Astrocyte (in vitro differentiated cells and primary cell): ENCODE results near the gene ULK2. TPM values are rescaled to one million over a fixed set of nuclear protein-coding genes. Genes with fewer than 3 reads are reported as not detected.

Experiments
- DNase-seq: peaks from one replicate; pipeline ENCODE4 v3.0.0-alpha.2; 2010; ENCODE audit warnings: low read depth
- FAIRE-seq: peaks from 2 replicates; lab custom pipeline; 2011; peaks lifted over from hg19 to GRCh38; lab: Jason Lieb, UNC
- H2AFZ ChIP-seq: 2 replicates; pipeline ENCODE4 v1.6.0; 2012; ENCODE audit warnings: low read depth, low read length, inconsistent platforms
- H3K27ac ChIP-seq: 2 replicates; pipeline ENCODE4 v1.5.1; 2011; ENCODE audit warnings: low read depth, low read length, inconsistent platforms
- H3K27me3 ChIP-seq: 2 replicates; pipeline ENCODE4 v1.6.0; 2011; ENCODE audit warnings: low read length, inconsistent platforms; ENCODE audit not compliant: insufficient read depth
- H3K36me3 ChIP-seq: 2 replicates; pipeline ENCODE4 v1.5.1; 2011; ENCODE audit warnings: low read length, inconsistent platforms; ENCODE audit not compliant: insufficient read depth
- H3K4me1 ChIP-seq: 2 replicates; pipeline ENCODE4 v1.5.1; 2011; ENCODE audit warnings: low read length, inconsistent platforms; ENCODE audit not compliant: insufficient read depth
- H3K4me2 ChIP-seq: 2 replicates; pipeline ENCODE4 v1.6.0; 2012; ENCODE audit warnings: low read length, inconsistent platforms
- H3K4me3 ChIP-seq: 2 replicates; pipeline ENCODE4 v1.5.1; 2011; ENCODE audit warnings: low read depth, mild to moderate bottlenecking, low read length, inconsistent platforms; ENCODE audit not compliant: insufficient read depth
- H3K79me2 ChIP-seq: 2 replicates; pipeline ENCODE4 v1.6.0; 2012; ENCODE audit warnings: mild to moderate bottlenecking, low read length, inconsistent platforms; ENCODE audit not compliant: insufficient read depth
- H3K9ac ChIP-seq: 2 replicates; pipeline ENCODE4 v1.6.0; 2012; ENCODE audit warnings: mild to moderate bottlenecking, low read length, inconsistent platforms
- H3K9me3 ChIP-seq: 2 replicates; pipeline ENCODE4 v1.5.1; 2012; ENCODE audit warnings: low read depth, mild to moderate bottlenecking, low read length, inconsistent platforms; ENCODE audit not compliant: insufficient read depth
- H4K20me1 ChIP-seq: 2 replicates; pipeline ENCODE4 v1.6.0; 2012; ENCODE audit warnings: low read length, inconsistent platforms; ENCODE audit not compliant: insufficient read depth
- H3K27ac Mint-ChIP-seq: one replicate; pipeline ENCODE4 v1.8.0; 2021; ENCODE audit warnings: mild to moderate bottlenecking, mixed read lengths; ENCODE audit not compliant: unreplicated experiment
- H3K27me3 Mint-ChIP-seq: one replicate; pipeline ENCODE4 v1.8.0; 2021; ENCODE audit warnings: low read depth, mixed read lengths; ENCODE audit not compliant: unreplicated experiment
- H3K36me3 Mint-ChIP-seq: one replicate; pipeline ENCODE4 v1.8.0; 2021; ENCODE audit warnings: low read depth, mixed read lengths; ENCODE audit not compliant: unreplicated experiment
- H3K4me1 Mint-ChIP-seq: one replicate; pipeline ENCODE4 v1.8.0; 2021; ENCODE audit warnings: low read depth, mixed read lengths; ENCODE audit not compliant: unreplicated experiment
- H3K4me3 Mint-ChIP-seq: one replicate; pipeline ENCODE4 v1.8.0; 2021; ENCODE audit warnings: mild to moderate bottlenecking, moderate library complexity, mixed read lengths; ENCODE audit not compliant: unreplicated experiment
- H3K9me3 Mint-ChIP-seq: one replicate; pipeline ENCODE4 v1.8.0; 2021; ENCODE audit warnings: mild to moderate bottlenecking, mixed read lengths; ENCODE audit not compliant: unreplicated experiment
- CTCF ChIP-seq: IDR thresholded peaks from 2 replicates; pipeline ENCODE4 v1.5.1; 2011; ENCODE audit warnings: low read depth, mild to moderate bottlenecking, inconsistent platforms, low read length, moderate library complexity; ENCODE audit not compliant: insufficient read depth
- EZH2 ChIP-seq: IDR thresholded peaks from 2 replicates; pipeline ENCODE4 v1.6.1; 2012; ENCODE audit warnings: mild to moderate bottlenecking, low read length, inconsistent platforms; ENCODE audit not compliant: insufficient read depth
- total RNA-seq: library from RNA; stranded (reverse); gene quantifications from 2 replicates; pipeline ENCODE4 v1.2.1, GENCODE V29; 2021

ULK2 gene
- total RNA-seq, 1 donor from 2014 or later = 10.8 TPM

GRCh38 chr17:19781488-19782458, 86.0 kb downstream of the ULK2 start:
- Histone ChIP-seq H4K20me1 (no peaks in the 10 kb centered on the region), H3K27ac (no peak overlapping the region), H3K27me3 (no peaks in the 10 kb centered on the region), H3K9me3 (no peaks in the 10 kb centered on the region), H3K9ac (no peak overlapping the region), H3K4me1 (no peaks in the 10 kb centered on the region), H3K4me2 (no peak overlapping the region), H3K79me2 (no peaks in the 10 kb centered on the region), H3K36me3 (no peaks in the 10 kb centered on the region), H3K4me3 (no peak overlapping the region), H2AFZ (no peak overlapping the region)
- FAIRE-seq (no peak), DNase-seq (no peak)
- H3K36me3 Mint-ChIP-seq = peaks cover 5% of the 10 kb centered on the region
- no peak overlapping the region for H3K27ac Mint-ChIP-seq
- no peaks in the 10 kb centered on the region for H3K9me3 Mint-ChIP-seq
- H3K4me3 Mint-ChIP-seq = no peak overlapping the region
- no peaks in the 10 kb centered on the region for H3K27me3 Mint-ChIP-seq
- TF ChIP-seq CTCF = no peak
- TF ChIP-seq EZH2 = no peak
- no peaks in the 10 kb centered on the region for H3K4me1 Mint-ChIP-seq

- no peaks in the 10 kb centered on the region for H3K79me2 ChIP-seq
- TF ChIP-seq EZH2 (no peak), CTCF (no peak)
- no peak overlapping the region for H3K9ac ChIP-seq
- no peaks in the 10 kb centered on the region for H3K9me3 ChIP-seq
- no peak overlapping the region for H3K4me3 ChIP-seq
- Mint-ChIP-seq H3K27ac (no peak overlapping the region), H3K4me1 (no peaks in the 10 kb centered on the region), H3K4me3 (no peak overlapping the region), H3K36me3 (peaks cover 7% of the 10 kb centered on the region), H3K9me3 (no peaks in the 10 kb centered on the region), H3K27me3 (no peaks in the 10 kb centered on the region)
- H3K27me3 ChIP-seq = no peaks in the 10 kb centered on the region
- no peak overlapping the region for H2AFZ ChIP-seq
- DNase-seq (no peak), FAIRE-seq (no peak)
- no peak overlapping the region for H3K4me2 ChIP-seq
- H4K20me1 ChIP-seq = no peaks in the 10 kb centered on the region
- no peaks in the 10 kb centered on the region for H3K4me1 ChIP-seq
- no peaks in the 10 kb centered on the region for H3K36me3 ChIP-seq
- no peak overlapping the region for H3K27ac ChIP-seq
These were observed 86.9 kb downstream of the ULK2 start for GRCh38 chr17:19780846-19781245.

GRCh38 chr17:19773534-19773933, 94.2 kb downstream of the ULK2 start:
- H4K20me1 ChIP-seq = no peaks in the 10 kb centered on the region
- Mint-ChIP-seq H3K4me1 (peaks cover 4% of the 10 kb centered on the region), H3K36me3 (peaks cover 10% of the 10 kb centered on the region), H3K27ac (no peak overlapping the region), H3K27me3 (no peaks in the 10 kb centered on the region), H3K4me3 (no peak overlapping the region), H3K9me3 (no peaks in the 10 kb centered on the region)
- no peaks in the 10 kb centered on the region for H3K27me3 ChIP-seq
- H3K4me3 ChIP-seq = no peak overlapping the region
- no peak overlapping the region for H3K9ac ChIP-seq
- no peaks in the 10 kb centered on the region for H3K79me2 ChIP-seq
- no peak overlapping the region for H3K4me2 ChIP-seq
- H3K36me3 ChIP-seq = peaks cover 2% of the 10 kb centered on the region
- H2AFZ ChIP-seq = no peak overlapping the region
- TF ChIP-seq CTCF = no peak
- H3K4me1 ChIP-seq = no peaks in the 10 kb centered on the region
- DNase-seq = no peak
- FAIRE-seq = no peak
- no peaks in the 10 kb centered on the region for H3K9me3 ChIP-seq
- no peak overlapping the region for H3K27ac ChIP-seq
